PC-3 (cell line): ENCODE data around the gene APBB2. TPM values are rescaled to one million over a fixed set of nuclear protein-coding genes. Genes with fewer than 3 reads are reported as not detected.

ENCODE experiments used
- ATAC-seq: fragments of 200-7000 bp; cut with Tn5 transposase; 2 replicates; pipeline ENCODE4 v1.9.1; 2020; ENCODE audit warnings: mild to moderate bottlenecking, moderate library complexity
- BruUV-seq: library from RNA; stranded (reverse); fragments of 400-500 nt; replicated peaks from 2 replicates; lab custom pipeline; 2021; lab: Mats Ljungman, UMichigan
- CTCF ChIA-PET: fragments of 300-600 bp; sonication (Branson Sonifier 250); formaldehyde crosslinking; loops from one replicate; lab custom pipeline; 2022; ENCODE audit warnings: antibody characterized with exemption; lab: Charles Lee
- POLR2A ChIA-PET: fragments of 300-600 bp; sonication (Branson Sonifier 250); formaldehyde crosslinking; loops from one replicate; lab custom pipeline; 2022; ENCODE audit warnings: antibody characterized with exemption; ENCODE audit not compliant: unreplicated experiment; lab: Charles Lee
- DNase-seq: peaks from one replicate; pipeline ENCODE4 v3.0.0-alpha.2; 2015
- H2AFZ ChIP-seq: fragments of 300-600 bp; sonication (generic); 2 replicates; pipeline ENCODE4 v1.6.0; 2016; ENCODE audit warnings: antibody characterized with exemption, low read length
- H3F3A ChIP-seq: fragments of 300-600 bp; sonication (generic); one replicate; pipeline ENCODE4 v1.6.0; 2017; ENCODE audit warnings: antibody characterized with exemption, low read length, control low read depth, mild to moderate bottlenecking; ENCODE audit not compliant: unreplicated experiment
- H3K27ac ChIP-seq: fragments of 300-600 bp; sonication (generic); 2 replicates; pipeline ENCODE4 v1.5.1; 2016; ENCODE audit warnings: mild to moderate bottlenecking, low read length
- H3K27me3 ChIP-seq: fragments of 300-600 bp; sonication (generic); 2 replicates; pipeline ENCODE4 v1.6.1; 2016; ENCODE audit warnings: low read length, mixed read lengths
- H3K36me3 ChIP-seq: fragments of 300-600 bp; sonication (generic); 2 replicates; pipeline ENCODE4 v1.6.1; 2016; ENCODE audit warnings: low read depth, mixed run types, low read length, mixed read lengths
- H3K4me1 ChIP-seq: fragments of 300-600 bp; sonication (generic); 2 replicates; pipeline ENCODE4 v1.5.1; 2016; ENCODE audit warnings: low read length; ENCODE audit not compliant: insufficient read depth
- H3K4me2 ChIP-seq: fragments of 300-600 bp; sonication (generic); 2 replicates; pipeline ENCODE4 v1.6.0; 2016; ENCODE audit warnings: low read length
- H3K4me3 ChIP-seq: fragments of 300-600 bp; sonication (generic); 2 replicates; pipeline ENCODE4 v1.5.1; 2016; ENCODE audit warnings: mild to moderate bottlenecking, low read length, mixed read lengths
- H3K79me2 ChIP-seq: fragments of 300-600 bp; sonication (generic); 2 replicates; pipeline ENCODE4 v1.6.1; 2017; ENCODE audit warnings: low read length, mixed read lengths
- H3K9ac ChIP-seq: fragments of 300-600 bp; sonication (generic); 2 replicates; pipeline ENCODE4 v1.6.0; 2016; ENCODE audit warnings: mild to moderate bottlenecking, low read length
- H3K9me2 ChIP-seq: fragments of 300-600 bp; sonication (generic); replicated peaks from 2 replicates; pipeline ENCODE4 v1.6.1; 2016; ENCODE audit warnings: mixed run types, low read length, mixed read lengths
- H3K9me3 ChIP-seq: fragments of 300-600 bp; sonication (generic); 2 replicates; pipeline ENCODE4 v1.6.1; 2016; ENCODE audit warnings: low read length, mixed read lengths
- H4K20me1 ChIP-seq: fragments of 300-600 bp; sonication (generic); 2 replicates; pipeline ENCODE4 v1.6.1; 2016; ENCODE audit warnings: low read length, mixed read lengths
- EZH2 ChIP-seq: fragments of 300-600 bp; sonication (generic); IDR thresholded peaks from one replicate; pipeline ENCODE4 v1.6.1; 2017; ENCODE audit warnings: antibody characterized with exemption, mild to moderate bottlenecking, low read length; ENCODE audit not compliant: unreplicated experiment
- EZH2phosphoT487 ChIP-seq: fragments of 300-600 bp; sonication (generic); IDR thresholded peaks from 2 replicates; pipeline ENCODE4 v1.6.1; 2018; ENCODE audit warnings: mild to moderate bottlenecking, antibody characterized with exemption, low read length, borderline replicate concordance
- intact Hi-C: fragments of 100-400 bp; cut with micrococcal nuclease; formaldehyde crosslinking; loops from 2 replicates; pipeline ENCODE4 v1.9.0; 2023
- total RNA-seq: library from RNA; depleted of rRNA; stranded (reverse); fragments of >200 nt; gene quantifications from 2 replicates; pipeline ENCODE4 v1.2.3, GENCODE V29; 2014
- TF ChIP-seq, protein P1 (sequence below): fragments of 300-600 bp; sonication (generic); conservative IDR thresholded peaks from 2 replicates; pipeline ENCODE4 v1.5.1; 2017; ENCODE audit warnings: antibody characterized with exemption, low read depth, mild to moderate bottlenecking, low read length

Gene APBB2
- total RNA-seq, 1 experiment from 2014 or later = 24.7 TPM

- no peak overlapping the region for H3K4me2 ChIP-seq
- CTCF ChIA-PET = no interaction called here
- H3K36me3 ChIP-seq = no peaks in the 10 kb centered on the region
- no peaks in the 10 kb centered on the region for H3K4me1 ChIP-seq
- no peaks in the 10 kb centered on the region for H4K20me1 ChIP-seq
- BruUV-seq = no TSS peak
- DNase-seq (no peak), ATAC-seq (no peak)
- 0 out of 2 replicates have a peak, but pooled peaks cover 4% of the 10 kb centered on the region for H3K79me2 ChIP-seq
- H3K27me3 ChIP-seq = no peaks in the 10 kb centered on the region
- POLR2A ChIA-PET = interaction anchor here (0.5 kb wide), 1 partner anchor 16 kb away, joined by 3 read pairs; no protein-coding TSS in a partner anchor
- H3K4me3 ChIP-seq = no peak overlapping the region
- H3K9me2 ChIP-seq = no peaks in the 10 kb centered on the region
- no peaks in the 10 kb centered on the region for H3F3A ChIP-seq
- H2AFZ ChIP-seq = no peak overlapping the region
- H3K27ac ChIP-seq = no peak overlapping the region
- intact Hi-C loops = no loop called here
- TF ChIP-seq, protein P1, sequence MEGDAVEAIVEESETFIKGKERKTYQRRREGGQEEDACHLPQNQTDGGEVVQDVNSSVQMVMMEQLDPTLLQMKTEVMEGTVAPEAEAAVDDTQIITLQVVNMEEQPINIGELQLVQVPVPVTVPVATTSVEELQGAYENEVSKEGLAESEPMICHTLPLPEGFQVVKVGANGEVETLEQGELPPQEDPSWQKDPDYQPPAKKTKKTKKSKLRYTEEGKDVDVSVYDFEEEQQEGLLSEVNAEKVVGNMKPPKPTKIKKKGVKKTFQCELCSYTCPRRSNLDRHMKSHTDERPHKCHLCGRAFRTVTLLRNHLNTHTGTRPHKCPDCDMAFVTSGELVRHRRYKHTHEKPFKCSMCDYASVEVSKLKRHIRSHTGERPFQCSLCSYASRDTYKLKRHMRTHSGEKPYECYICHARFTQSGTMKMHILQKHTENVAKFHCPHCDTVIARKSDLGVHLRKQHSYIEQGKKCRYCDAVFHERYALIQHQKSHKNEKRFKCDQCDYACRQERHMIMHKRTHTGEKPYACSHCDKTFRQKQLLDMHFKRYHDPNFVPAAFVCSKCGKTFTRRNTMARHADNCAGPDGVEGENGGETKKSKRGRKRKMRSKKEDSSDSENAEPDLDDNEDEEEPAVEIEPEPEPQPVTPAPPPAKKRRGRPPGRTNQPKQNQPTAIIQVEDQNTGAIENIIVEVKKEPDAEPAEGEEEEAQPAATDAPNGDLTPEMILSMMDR = no peak
- no peak for TF ChIP-seq EZH2
- no peak for TF ChIP-seq EZH2phosphoT487
- no peaks in the 10 kb centered on the region for H3K9me3 ChIP-seq
- H3K9ac ChIP-seq = no peak overlapping the region
Observed at GRCh38 chr4:41106694-41107419, 107.5 kb downstream of the APBB2 start.

- intact Hi-C loops = no loop called here
- CTCF ChIA-PET = no interaction called here
- no peaks in the 10 kb centered on the region for H3F3A ChIP-seq
- 0 out of 2 replicates have a peak, but pooled peaks cover 4% of the 10 kb centered on the region for H3K79me2 ChIP-seq
- no peak overlapping the region for H3K9ac ChIP-seq
- POLR2A ChIA-PET = no interaction called here
- H3K36me3 ChIP-seq = no peaks in the 10 kb centered on the region
- H4K20me1 ChIP-seq = no peaks in the 10 kb centered on the region
- H3K4me2 ChIP-seq = no peak overlapping the region
- H3K9me2 ChIP-seq = no peaks in the 10 kb centered on the region
- no peaks in the 10 kb centered on the region for H3K9me3 ChIP-seq
- no peaks in the 10 kb centered on the region for H3K27me3 ChIP-seq
- no TSS peak for BruUV-seq
- no peak overlapping the region for H3K4me3 ChIP-seq
- no peak for ATAC-seq
- DNase-seq = no peak
- no peak for TF ChIP-seq EZH2
- no peak for TF ChIP-seq EZH2phosphoT487
- TF ChIP-seq, protein P1 = no peak
- no peak overlapping the region for H3K27ac ChIP-seq
- H3K4me1 ChIP-seq = no peaks in the 10 kb centered on the region
- no peak overlapping the region for H2AFZ ChIP-seq
Observed at GRCh38 chr4:41106081-41106480, 108.3 kb downstream of the APBB2 start.

- no peak overlapping the region for H3K27ac ChIP-seq
- TF ChIP-seq EZH2 = no peak
- TF ChIP-seq, protein P1 = no peak
- TF ChIP-seq EZH2phosphoT487 = no peak
- POLR2A ChIA-PET = no interaction called here
- DNase-seq (no peak), ATAC-seq (no peak)
- H3K79me2 ChIP-seq = 0 out of 2 replicates have a peak, but pooled peaks cover 4% of the 10 kb centered on the region
- no peak overlapping the region for H3K4me3 ChIP-seq
- H3K27me3 ChIP-seq = no peaks in the 10 kb centered on the region
- H3K9me3 ChIP-seq = no peaks in the 10 kb centered on the region
- no peaks in the 10 kb centered on the region for H3K4me1 ChIP-seq
- no peak overlapping the region for H3K9ac ChIP-seq
- H3K36me3 ChIP-seq = no peaks in the 10 kb centered on the region
- no peaks in the 10 kb centered on the region for H3K9me2 ChIP-seq
- no TSS peak for BruUV-seq
- no peaks in the 10 kb centered on the region for H4K20me1 ChIP-seq
- no peak overlapping the region for H3K4me2 ChIP-seq
- H2AFZ ChIP-seq = no peak overlapping the region
- H3F3A ChIP-seq = no peaks in the 10 kb centered on the region
- intact Hi-C loops = no loop called here
- CTCF ChIA-PET = no interaction called here
Observed at GRCh38 chr4:41104155-41104554, 110.2 kb downstream of the APBB2 start.
